ENCODE data around the gene VMO1. TPM values are rescaled to one million over a fixed set of nuclear protein-coding genes. Genes with fewer than 3 reads are reported as not detected.

Gene VMO1
- total RNA-seq, 1 experiment from 2014 or later: 0.54 TPM

DNA sequence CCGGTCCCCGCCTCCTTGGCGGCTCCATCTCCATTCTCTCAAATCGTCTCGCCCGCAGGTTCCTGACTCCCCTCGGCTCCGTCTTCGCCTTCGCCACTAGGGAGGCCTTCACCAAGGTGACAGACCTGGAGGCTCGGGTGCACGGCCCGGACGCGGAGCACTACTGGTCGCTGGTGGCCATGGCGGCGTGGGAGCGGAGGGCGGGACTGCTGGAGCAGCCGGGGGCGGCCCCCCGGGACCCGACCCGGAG lies 3.5 kb upstream of the VMO1 start:
- H3K4me3 Mint-ChIP-seq (ENCODE audit: unreplicated experiment): peak overlapping the region; percentile 90
- Histone ChIP-seq H3K4me3 (ENCODE audit: low read depth, low read length) (peak overlapping the region; percentile 70), H3K9me3 (no peaks in the 10 kb centered on the region), H3K4me1 (peaks cover 10% of the 10 kb centered on the region), H3K36me3 (ENCODE audit: control insufficient read depth, insufficient read depth, low read length) (no peaks in the 10 kb centered on the region), H3K27me3 (replicated peaks; ENCODE audit: control insufficient read depth, insufficient read depth, low read length) (no peaks in the 10 kb centered on the region)
- ChIA-PET CTCF (interaction anchor here (0.6 to 4.0 kb wide), 10 partner anchors 11 to 369 kb away, joined by 3 to 31 read pairs (median 10); partner anchors contain the start of genes ARRB2, MED11, PLD2 and SPAG7), POLR2A (interaction anchor here (0.9 to 1.5 kb wide), 2 partner anchors 59 to 180 kb away, joined by 3 read pairs; no protein-coding TSS in a partner anchor)
- H3K27me3 Mint-ChIP-seq (ENCODE audit: insufficient read depth, unreplicated experiment): no peaks in the 10 kb centered on the region
- intact Hi-C loops (cut with micrococcal nuclease; ENCODE audit: unreplicated experiment): no loop called here
- H3K27ac Mint-ChIP-seq (ENCODE audit: unreplicated experiment): peak overlapping the region; percentile 86
- no peaks in the 10 kb centered on the region for H3K9me3 Mint-ChIP-seq (ENCODE audit: unreplicated experiment)
- peaks cover 15% of the 10 kb centered on the region for H3K36me3 Mint-ChIP-seq (ENCODE audit: insufficient read depth, unreplicated experiment)
- peaks cover 6% of the 10 kb centered on the region for H3K4me1 Mint-ChIP-seq (ENCODE audit: low read depth, unreplicated experiment)
- no peak for DNase-seq
- no TSS peak for BruUV-seq (replicated peaks)
- TF ChIP-seq, protein P1, sequence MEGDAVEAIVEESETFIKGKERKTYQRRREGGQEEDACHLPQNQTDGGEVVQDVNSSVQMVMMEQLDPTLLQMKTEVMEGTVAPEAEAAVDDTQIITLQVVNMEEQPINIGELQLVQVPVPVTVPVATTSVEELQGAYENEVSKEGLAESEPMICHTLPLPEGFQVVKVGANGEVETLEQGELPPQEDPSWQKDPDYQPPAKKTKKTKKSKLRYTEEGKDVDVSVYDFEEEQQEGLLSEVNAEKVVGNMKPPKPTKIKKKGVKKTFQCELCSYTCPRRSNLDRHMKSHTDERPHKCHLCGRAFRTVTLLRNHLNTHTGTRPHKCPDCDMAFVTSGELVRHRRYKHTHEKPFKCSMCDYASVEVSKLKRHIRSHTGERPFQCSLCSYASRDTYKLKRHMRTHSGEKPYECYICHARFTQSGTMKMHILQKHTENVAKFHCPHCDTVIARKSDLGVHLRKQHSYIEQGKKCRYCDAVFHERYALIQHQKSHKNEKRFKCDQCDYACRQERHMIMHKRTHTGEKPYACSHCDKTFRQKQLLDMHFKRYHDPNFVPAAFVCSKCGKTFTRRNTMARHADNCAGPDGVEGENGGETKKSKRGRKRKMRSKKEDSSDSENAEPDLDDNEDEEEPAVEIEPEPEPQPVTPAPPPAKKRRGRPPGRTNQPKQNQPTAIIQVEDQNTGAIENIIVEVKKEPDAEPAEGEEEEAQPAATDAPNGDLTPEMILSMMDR (IDR thresholded peaks at IDR 0.05; ENCODE audit: insufficient read depth in 1 of 2, low read depth in 1 of 2, low read length in 1 of 2, severe bottlenecking in 1 of 2, unreplicated experiment in 1 of 2): no peak

DNA sequence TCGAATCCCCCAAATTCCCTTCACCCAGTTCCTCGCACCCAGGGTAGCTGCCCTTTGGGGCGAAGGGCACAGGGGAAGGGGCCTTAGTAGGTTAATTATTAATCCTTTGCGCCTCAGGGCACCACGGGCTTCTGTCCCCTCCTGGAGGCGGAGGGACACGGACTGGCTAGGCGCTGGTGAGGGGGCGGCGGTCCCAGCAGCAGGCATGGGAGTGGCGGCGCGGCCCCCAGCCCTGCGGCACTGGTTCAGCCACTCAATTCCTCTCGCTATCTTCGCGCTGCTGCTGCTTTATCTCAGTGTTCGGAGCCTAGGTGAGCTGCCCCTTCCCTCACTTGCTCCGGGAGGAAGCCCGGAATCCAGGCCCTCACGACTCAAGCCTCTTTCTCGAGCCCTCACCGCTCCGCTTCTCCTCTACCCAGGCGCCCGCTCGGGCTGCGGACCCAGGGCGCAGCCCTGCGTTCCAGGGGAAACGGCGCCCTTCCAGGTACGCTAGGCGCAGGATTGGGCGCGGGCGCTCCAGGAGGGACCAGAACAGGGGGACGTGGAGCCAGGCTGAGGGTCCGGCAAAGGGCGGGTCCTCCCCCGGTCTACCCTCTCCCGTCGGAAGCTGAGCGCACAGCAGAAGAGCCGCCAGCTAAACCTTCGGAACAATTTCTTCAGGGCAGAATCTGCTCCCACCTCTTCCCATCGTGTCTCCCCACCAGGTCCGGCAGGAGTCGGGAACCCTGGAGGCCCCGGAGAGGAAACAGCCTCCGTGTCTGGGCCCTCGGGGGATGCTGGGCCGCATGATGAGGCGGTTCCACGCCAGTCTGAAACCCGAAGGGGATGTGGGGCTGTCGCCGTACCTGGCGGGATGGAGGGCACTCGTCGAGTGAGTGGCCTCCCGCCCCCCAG lies 2.9 kb upstream of the VMO1 start, which contains the start of gene GLTPD2:
Gene GLTPD2 (plus strand): TSS at position 158 of the 894 bp plus-strand sequence. CDS start 48 bp downstream, at position 206.
- BruUV-seq (replicated peaks): TSS peak; percentile 88
- peak within 1 kb of the TSS; percentile 70 for H3K4me3 ChIP-seq (ENCODE audit: low read depth, low read length)
- H3K4me1 Mint-ChIP-seq (ENCODE audit: low read depth, unreplicated experiment): peaks cover 6% of the 10 kb centered on the region
- peak within 1 kb of the TSS; percentile 86 for H3K27ac Mint-ChIP-seq (ENCODE audit: unreplicated experiment)
- peak within 1 kb of the TSS; percentile 90 for H3K4me3 Mint-ChIP-seq (ENCODE audit: unreplicated experiment)
- no peaks in the 10 kb centered on the region for H3K9me3 Mint-ChIP-seq (ENCODE audit: unreplicated experiment)
- H3K36me3 Mint-ChIP-seq (ENCODE audit: insufficient read depth, unreplicated experiment): peaks cover 15% of the 10 kb centered on the region
- H3K9me3 ChIP-seq: no peaks in the 10 kb centered on the region
- CTCF ChIA-PET: interaction anchor here (0.6 to 4.0 kb wide), 10 partner anchors 10 to 368 kb away, joined by 3 to 31 read pairs (median 10); partner anchors contain the start of genes ARRB2, MED11, PLD2 and SPAG7
- peak; percentile 80 to 83 for DNase-seq
- TF ChIP-seq, protein P1 (IDR thresholded peaks at IDR 0.05; ENCODE audit: insufficient read depth in 1 of 2, low read depth in 1 of 2, low read length in 1 of 2, severe bottlenecking in 1 of 2, unreplicated experiment in 1 of 2): no peak
- peaks cover 10% of the 10 kb centered on the region for H3K4me1 ChIP-seq
- H3K27me3 ChIP-seq (replicated peaks; ENCODE audit: control insufficient read depth, insufficient read depth, low read length): no peaks in the 10 kb centered on the region
- H3K27me3 Mint-ChIP-seq (ENCODE audit: insufficient read depth, unreplicated experiment): no peaks in the 10 kb centered on the region
- POLR2A ChIA-PET: interaction anchor here (0.9 to 1.5 kb wide), 4 partner anchors 18 to 179 kb away, joined by 3 read pairs; partner anchors contain the start of genes ARRB2 and TM4SF5
- intact Hi-C loops (cut with micrococcal nuclease; ENCODE audit: unreplicated experiment): loop anchor here (1.0 kb wide), 1 partner anchor 11 kb away; no protein-coding TSS in a partner anchor
- H3K36me3 ChIP-seq (ENCODE audit: control insufficient read depth, insufficient read depth, low read length): no peaks in the 10 kb centered on the region

DNA sequence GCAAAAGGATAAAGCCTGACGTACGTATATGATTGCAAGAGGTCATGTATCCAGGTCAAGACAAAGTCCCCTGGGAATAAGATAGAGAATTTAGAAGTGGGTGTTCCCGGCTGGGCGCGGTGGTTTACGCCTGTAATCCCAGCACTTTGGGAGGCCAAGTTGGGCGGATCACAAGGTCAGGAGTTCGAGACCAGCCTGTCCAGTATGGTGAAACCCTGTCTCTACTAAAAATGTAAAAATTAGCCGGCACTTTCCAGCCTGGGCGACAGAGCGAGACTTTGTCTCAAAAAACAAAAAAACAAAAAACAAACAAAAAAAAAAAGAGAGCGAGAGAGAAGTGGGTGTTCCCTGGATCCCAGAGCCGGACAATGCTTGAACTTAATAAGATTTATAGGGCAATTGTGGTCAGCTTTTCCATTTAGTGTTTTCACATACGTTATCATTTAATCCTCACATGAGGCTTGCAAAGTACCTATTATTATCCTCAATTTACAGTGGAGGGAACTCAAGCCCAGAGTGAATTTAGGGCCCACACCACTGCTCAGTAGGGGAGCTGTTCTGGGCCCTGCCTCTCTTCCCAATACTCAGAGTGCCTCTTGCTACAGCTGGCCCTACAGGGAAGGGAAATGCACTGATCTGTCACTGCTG lies 2.1 kb upstream of the VMO1 start:
- Mint-ChIP-seq H3K27ac (ENCODE audit: unreplicated experiment) (peak overlapping the region; percentile 86), H3K4me3 (ENCODE audit: unreplicated experiment) (peak overlapping the region; percentile 90), H3K36me3 (ENCODE audit: insufficient read depth, unreplicated experiment) (peaks cover 15% of the 10 kb centered on the region), H3K9me3 (ENCODE audit: unreplicated experiment) (no peaks in the 10 kb centered on the region), H3K4me1 (ENCODE audit: low read depth, unreplicated experiment) (peaks cover 6% of the 10 kb centered on the region), H3K27me3 (ENCODE audit: insufficient read depth, unreplicated experiment) (no peaks in the 10 kb centered on the region)
- Histone ChIP-seq H3K27me3 (replicated peaks; ENCODE audit: control insufficient read depth, insufficient read depth, low read length) (no peaks in the 10 kb centered on the region), H3K4me3 (ENCODE audit: low read depth, low read length) (peak overlapping the region; percentile 21), H3K9me3 (no peaks in the 10 kb centered on the region), H3K4me1 (peaks cover 10% of the 10 kb centered on the region), H3K36me3 (ENCODE audit: control insufficient read depth, insufficient read depth, low read length) (no peaks in the 10 kb centered on the region)
- TSS peak; percentile 62 for BruUV-seq (replicated peaks)
- CTCF ChIA-PET: interaction anchor here (1.4 to 4.0 kb wide), 3 partner anchors 17 to 56 kb away, joined by 4 to 31 read pairs (median 13); partner anchors contain the start of genes MED11 and TM4SF5
- POLR2A ChIA-PET: interaction anchor here (1.3 to 1.4 kb wide), 2 partner anchors 17 to 78 kb away, joined by 3 read pairs; partner anchors contain the start of genes ARRB2 and TM4SF5
- no peak for DNase-seq
- TF ChIP-seq, protein P1 (IDR thresholded peaks at IDR 0.05; ENCODE audit: insufficient read depth in 1 of 2, low read depth in 1 of 2, low read length in 1 of 2, severe bottlenecking in 1 of 2, unreplicated experiment in 1 of 2): no peak
- intact Hi-C loops (cut with micrococcal nuclease; ENCODE audit: unreplicated experiment): loop anchor here (1.0 kb wide), 1 partner anchor 10 kb away; no protein-coding TSS in a partner anchor
